NK-92 (cell line): ENCODE data around the gene MOB1A.
"Not testable (repeated sequence)": the region's sequence is repeated elsewhere in the genome, so short reads cannot be mapped to it uniquely, and the experiment has no call there.

Experiments
- DNase-seq: peaks from one replicate; lab custom pipeline; 2025; ENCODE audit not compliant: unreplicated experiment; lab: John Stamatoyannopoulos, UW

Gene MOB1A

GRCh38 chr2:74178211-74179062 is at the start of gene MOB1A:
Gene MOB1A (minus strand): TSS chr2:74178879. CDS start chr2:74178674, 205 bp downstream.
- peak; percentile 85 for DNase-seq

- no peak for DNase-seq
Measured at GRCh38 chr2:74227646-74228045, 49.0 kb upstream of the MOB1A start.

GRCh38 chr2:74226648-74227213 is 48.1 kb upstream of the MOB1A start:
- DNase-seq: no peak

- no peak for DNase-seq
Measured at GRCh38 chr2:74225698-74226459, 47.2 kb upstream of the MOB1A start.

- DNase-seq: no peak
Measured at GRCh38 chr2:74223941-74224770, 45.5 kb upstream of the MOB1A start.

GRCh38 chr2:74222300-74222650 is 43.6 kb upstream of the MOB1A start:
- DNase-seq: no peak

GRCh38 chr2:74221604-74222299 is 43.1 kb upstream of the MOB1A start:
- no peak for DNase-seq

- DNase-seq: no peak
Measured at GRCh38 chr2:74221091-74221490, 42.4 kb upstream of the MOB1A start.

GRCh38 chr2:74219846-74220486 is 41.3 kb upstream of the MOB1A start:
- no peak for DNase-seq

GRCh38 chr2:74216642-74217041 is 38.0 kb upstream of the MOB1A start:
- DNase-seq: no peak

- DNase-seq: not testable (repeated sequence)
Measured at GRCh38 chr2:74215771-74216170, 37.1 kb upstream of the MOB1A start.

GRCh38 chr2:74212702-74213410 is 34.2 kb upstream of the MOB1A start:
- DNase-seq: no peak

- DNase-seq: no peak
Measured at GRCh38 chr2:74206180-74206688, 27.6 kb upstream of the MOB1A start.

GRCh38 chr2:74205596-74205995 is 26.9 kb upstream of the MOB1A start:
- DNase-seq: no peak

- no peak for DNase-seq
Measured at GRCh38 chr2:74205113-74205512, 26.4 kb upstream of the MOB1A start.

- DNase-seq: no peak
Measured at GRCh38 chr2:74204436-74204835, 25.8 kb upstream of the MOB1A start.

- no peak for DNase-seq
Measured at GRCh38 chr2:74201596-74201995, 22.9 kb upstream of the MOB1A start.

- DNase-seq: no peak
Measured at GRCh38 chr2:74201196-74201595, 22.5 kb upstream of the MOB1A start.

- DNase-seq: no peak
Measured at GRCh38 chr2:74199871-74200305, 21.2 kb upstream of the MOB1A start.
